ENCODE results near the gene INTS13.
A peak's percentile ranks its signal among the peaks of the same experiment; 100 is the strongest.
"Not testable (repeated sequence)": the region's sequence is repeated elsewhere in the genome, so short reads cannot be mapped to it uniquely, and the experiment has no call there.

INTS13 gene

GRCh38 chr12:26935636-26936378 is 2.0 kb downstream of the INTS13 start:
- no peak for DNase-seq (ENCODE audit: low read depth)

- no peak for DNase-seq (ENCODE audit: low read depth)
These were observed 8.2 kb downstream of the INTS13 start for GRCh38 chr12:26929590-26929989.

DNA sequence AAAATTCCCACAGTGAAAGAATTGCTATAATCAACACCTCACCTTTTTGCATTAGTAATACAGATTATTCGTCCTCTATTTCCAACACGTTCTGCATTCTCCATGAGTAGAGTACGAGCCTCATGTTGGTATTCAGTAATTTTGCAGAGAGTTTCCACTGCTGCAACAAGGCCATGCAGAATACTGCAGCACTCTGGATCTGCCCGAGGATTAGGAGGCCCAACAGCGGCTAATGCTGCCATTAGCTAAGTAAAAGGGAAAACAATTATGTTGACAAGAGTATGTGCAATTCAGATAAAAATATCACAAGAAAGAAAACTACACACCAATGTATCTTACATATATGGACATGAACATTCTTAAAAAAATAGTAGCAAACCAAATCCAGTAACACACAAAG is 9.1 kb downstream of the INTS13 start:
- DNase-seq (ENCODE audit: low read depth), result no peak

GRCh38 chr12:26921886-26922285 is 15.9 kb downstream of the INTS13 start:
- DNase-seq (ENCODE audit: low read depth), result no peak

DNA sequence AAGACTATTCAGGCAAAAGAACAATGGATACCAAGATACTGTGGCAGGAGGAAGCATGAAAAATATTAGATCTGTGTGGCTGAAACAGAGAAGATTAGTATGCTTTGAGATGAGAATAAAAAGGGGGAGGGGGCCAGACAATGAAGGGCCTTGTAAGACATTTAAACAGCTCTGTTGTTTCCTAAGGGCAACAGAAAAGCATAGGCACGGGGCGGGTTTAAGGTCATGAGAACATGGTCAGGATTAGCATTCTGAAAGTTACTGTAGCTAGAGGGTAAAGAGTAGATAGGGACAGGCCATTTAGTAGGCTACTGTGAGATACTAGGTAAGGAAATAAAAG is 18.6 kb downstream of the INTS13 start:
- no peak for DNase-seq (ENCODE audit: low read depth)

GRCh38 chr12:26918321-26919215 is 19.2 kb downstream of the INTS13 start:
- DNase-seq (ENCODE audit: low read depth), result no peak

GRCh38 chr12:26906704-26907103 is 31.1 kb downstream of the INTS13 start:
- DNase-seq (ENCODE audit: low read depth), result no peak

- DNase-seq (ENCODE audit: low read depth), result no peak
These were observed 31.8 kb downstream of the INTS13 start for GRCh38 chr12:26906024-26906423.

DNA sequence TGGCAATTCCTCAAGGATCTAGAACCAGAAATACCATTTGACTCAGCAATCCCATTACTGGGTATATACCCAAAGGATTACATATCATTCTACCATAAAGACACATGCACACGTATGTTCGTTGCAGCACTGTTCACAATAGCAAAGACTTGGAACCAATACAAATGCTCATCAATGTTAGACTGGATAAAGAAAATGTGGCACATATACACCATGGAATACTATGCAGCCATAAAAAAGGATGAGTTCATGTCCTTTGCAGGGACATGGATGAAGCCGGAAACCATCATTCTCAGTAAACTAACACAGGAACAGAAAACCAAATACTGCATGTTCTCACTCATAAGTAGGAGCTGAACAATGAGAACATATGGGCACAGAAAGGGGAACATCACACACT is 34.4 kb downstream of the INTS13 start:
- DNase-seq (ENCODE audit: low read depth), result not testable (repeated sequence)

- no peak for DNase-seq (ENCODE audit: low read depth)
These were observed 40.9 kb downstream of the INTS13 start for GRCh38 chr12:26896913-26897312.

DNA sequence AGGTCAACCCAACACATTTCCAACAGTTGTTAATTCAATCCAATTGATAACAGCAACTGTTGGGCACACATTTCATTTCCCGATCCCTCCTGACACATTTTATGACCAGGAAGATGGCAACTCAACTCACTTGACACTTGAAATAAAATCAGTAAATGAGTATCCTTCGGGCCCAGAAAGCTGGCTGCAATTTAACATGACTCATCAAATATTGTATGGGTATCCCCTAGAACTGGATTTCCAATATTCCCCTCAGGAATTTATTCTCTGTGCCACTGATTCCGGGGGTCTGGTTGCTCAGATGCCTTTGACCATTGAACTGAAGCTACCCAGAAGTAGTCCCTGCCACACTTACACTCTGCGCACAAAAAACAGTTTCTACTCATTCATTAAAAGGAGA is 42.1 kb downstream of the INTS13 start:
- no peak for DNase-seq (ENCODE audit: low read depth)

DNA sequence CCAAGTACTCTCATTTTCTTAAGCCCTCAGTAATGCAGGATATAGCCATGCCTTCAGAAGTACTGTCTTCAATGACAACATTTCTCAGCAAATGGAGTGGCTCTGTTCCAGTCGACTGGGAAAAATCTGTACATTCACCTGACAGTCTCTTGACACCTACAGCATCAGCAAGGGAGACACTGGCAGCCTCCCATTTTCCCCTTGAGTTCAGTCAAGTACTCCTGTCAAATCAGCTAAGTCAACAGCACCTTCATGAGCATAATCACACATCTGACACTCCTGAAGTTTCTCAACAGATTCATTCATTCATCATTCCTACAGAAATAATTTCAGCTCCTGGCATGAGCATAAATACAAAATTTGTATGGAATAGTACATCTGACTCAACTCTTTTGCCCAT is 46.1 kb downstream of the INTS13 start:
- no peak for DNase-seq (ENCODE audit: low read depth)

DNA sequence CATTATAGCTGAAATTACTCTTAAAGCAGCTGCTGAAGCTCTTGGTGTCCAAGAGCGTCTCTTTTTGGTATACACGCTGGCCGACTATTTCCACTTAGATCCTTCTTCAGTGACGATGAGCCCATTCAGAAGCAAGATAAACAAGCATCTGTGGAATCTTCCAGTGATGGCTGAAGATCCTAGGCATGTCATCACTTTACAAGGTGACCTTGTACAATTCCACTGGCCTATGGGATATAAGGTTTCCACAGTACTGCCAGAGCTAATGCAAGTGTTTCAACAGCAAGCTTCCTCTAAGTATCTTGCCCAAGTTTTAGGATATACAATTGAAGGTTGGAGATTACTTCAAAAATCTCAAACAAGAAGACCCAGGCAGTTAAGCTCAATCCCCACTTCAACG is 47.0 kb downstream of the INTS13 start:
- no peak for DNase-seq (ENCODE audit: low read depth)

GRCh38 chr12:26884765-26885576 is 52.8 kb downstream of the INTS13 start:
- peak; percentile 73 for DNase-seq (ENCODE audit: low read depth)

DNA sequence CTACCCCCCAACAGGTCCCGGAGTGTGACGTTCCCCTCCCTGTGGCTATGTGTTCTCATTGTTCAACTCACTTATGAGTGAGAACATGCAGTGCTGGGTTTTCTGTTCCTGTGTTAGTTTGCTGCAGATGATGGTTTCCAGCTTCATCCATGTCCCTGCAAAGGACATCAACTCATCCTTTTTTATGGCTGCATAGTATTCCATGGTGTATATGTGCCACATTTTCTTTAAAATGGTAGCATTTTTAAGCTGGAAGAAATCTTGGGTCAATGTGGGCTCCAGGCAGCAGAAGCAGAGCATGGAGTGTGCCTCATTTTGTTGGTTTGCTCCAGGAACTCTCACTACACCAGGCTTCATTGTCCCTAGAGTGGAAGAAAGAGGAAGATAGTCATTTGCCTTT is 57.2 kb downstream of the INTS13 start:
- no peak for DNase-seq (ENCODE audit: low read depth)

DNA sequence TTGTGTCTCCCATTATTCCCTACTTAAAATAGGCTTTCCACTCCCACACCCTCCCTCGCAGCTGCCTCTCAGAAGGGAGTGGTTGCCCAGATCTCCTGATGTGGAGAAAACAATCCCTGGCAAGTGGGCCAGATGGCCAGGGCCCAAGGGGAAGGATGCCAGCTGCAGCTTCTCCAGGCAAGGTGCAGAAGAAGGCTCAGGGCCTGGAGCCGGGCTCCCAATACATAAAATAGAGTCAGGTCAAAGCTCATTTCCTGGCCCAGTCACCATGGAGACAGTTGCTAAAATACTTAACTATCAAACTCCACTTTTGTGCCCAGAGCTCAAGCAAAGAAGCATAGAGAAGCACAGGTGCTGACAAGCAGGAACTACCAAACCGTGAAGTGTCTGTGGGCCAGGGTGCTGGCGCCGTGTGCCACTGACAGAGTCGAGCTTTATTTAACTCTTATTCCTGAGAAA is 59.1 kb downstream of the INTS13 start:
- DNase-seq (ENCODE audit: low read depth), result no peak

- no peak for DNase-seq (ENCODE audit: low read depth)
These were observed 63.1 kb downstream of the INTS13 start for GRCh38 chr12:26874501-26875296.

DNA sequence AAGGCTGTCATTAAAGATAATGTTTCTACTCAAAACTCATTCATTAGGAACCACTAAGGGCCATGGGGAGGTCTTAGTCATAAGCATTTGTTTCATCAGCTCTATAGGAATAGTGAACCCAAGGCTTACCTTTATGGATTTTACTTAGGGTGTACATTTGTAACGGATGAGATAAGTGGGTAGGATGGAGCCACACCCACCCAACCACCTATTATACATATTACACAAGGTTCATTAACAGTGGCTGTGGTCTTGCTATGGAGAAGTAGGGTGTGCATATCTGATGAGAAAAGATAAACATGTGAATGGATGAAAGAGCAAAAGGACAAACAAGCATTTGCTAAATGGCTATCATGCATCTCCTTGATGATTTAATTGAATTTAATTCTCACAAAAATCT is 65.2 kb downstream of the INTS13 start:
- DNase-seq (ENCODE audit: low read depth), result no peak

GRCh38 chr12:26871985-26872384 is 65.8 kb downstream of the INTS13 start:
- DNase-seq (ENCODE audit: low read depth), result no peak

DNA sequence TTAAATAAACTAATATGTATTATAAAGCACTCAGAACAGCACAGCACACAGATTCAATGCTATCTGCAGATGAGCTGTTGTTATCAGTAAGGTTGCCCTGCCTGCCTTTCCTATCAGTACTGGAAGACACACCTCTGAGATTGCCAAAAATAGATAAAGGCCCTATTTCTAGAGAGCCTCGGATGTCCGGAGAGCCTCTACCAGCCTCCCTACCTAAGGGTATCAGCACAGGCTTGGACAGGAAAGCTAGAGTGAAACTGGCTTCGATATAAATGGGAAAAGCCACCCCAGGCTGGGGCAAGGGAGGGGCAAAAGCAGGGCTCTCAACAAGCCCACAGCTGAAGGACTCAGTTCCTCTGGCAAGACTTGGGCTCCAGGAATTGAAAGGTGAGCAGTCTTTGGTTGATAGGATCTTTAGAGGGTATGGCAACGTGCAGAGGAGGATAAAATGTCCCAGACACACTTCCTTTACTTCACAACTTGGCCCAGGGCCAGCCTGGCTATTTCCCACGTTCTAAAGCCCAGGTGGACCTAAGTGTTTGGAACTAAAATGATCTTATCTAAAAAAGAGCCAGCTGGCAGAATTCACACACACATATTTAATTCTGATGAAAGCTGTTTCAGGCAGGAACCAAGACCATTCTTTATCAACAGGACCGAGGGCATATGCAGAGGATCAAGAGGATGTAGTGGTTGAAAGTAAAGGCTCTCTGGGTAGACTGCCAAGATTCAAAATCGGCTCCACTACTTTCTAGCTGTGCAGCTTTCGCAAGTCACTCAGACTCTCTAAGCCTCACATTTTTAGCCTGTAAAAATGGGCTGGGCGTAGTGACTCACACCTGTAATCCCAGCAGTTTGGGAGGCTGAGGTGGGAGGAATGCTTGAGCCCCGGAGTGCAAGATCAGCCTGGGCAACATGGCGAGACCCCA is 67.0 kb downstream of the INTS13 start:
- no peak for DNase-seq (ENCODE audit: low read depth)
